Hematopoietic multipotent progenitor cell treated with erythropoietin and hydrocortisone succinate and interleukin-3 and kit ligand, for 4 days (in vitro differentiated cells): ENCODE data around the gene ZBTB40.

Source experiments
- DNase-seq: peaks from one replicate; pipeline ENCODE4 v3.0.0-alpha.2; 2015

The ZBTB40 gene

GRCh38 chr1:22562584-22563583, 111.2 kb downstream of the ZBTB40 start, which contains the start of gene EPHA8:
Gene EPHA8, plus strand, starts transcription at chr1:22563489. Its CDS starts 147 bp downstream, at chr1:22563636.
- no peak for DNase-seq

- no peak for DNase-seq
Observed at GRCh38 chr1:22563671-22564602, 112.3 kb downstream of the ZBTB40 start.

- DNase-seq = no peak
Observed at GRCh38 chr1:22566161-22566560, 114.5 kb downstream of the ZBTB40 start.

DNA sequence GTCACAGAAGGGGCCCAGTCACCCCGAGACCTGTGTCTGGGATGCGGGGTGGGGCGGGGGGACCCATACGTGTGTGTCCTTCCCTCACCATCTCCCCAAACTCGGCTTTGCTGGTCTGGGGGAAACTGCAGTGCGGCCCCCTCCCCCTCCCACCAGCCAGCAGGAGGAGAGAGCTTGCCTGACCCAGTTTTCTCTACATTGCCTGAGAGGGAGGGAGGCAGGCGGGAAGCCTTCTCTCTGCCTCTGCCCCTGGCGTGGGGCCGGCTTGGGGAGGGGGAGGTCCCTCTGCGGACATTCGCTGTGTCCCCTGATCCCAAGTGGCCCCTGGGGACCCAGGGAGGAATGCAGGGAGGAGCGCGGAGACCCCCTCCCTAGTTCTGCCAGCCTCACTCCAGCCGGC, 115.5 kb downstream of the ZBTB40 start:
- DNase-seq = no peak

DNA sequence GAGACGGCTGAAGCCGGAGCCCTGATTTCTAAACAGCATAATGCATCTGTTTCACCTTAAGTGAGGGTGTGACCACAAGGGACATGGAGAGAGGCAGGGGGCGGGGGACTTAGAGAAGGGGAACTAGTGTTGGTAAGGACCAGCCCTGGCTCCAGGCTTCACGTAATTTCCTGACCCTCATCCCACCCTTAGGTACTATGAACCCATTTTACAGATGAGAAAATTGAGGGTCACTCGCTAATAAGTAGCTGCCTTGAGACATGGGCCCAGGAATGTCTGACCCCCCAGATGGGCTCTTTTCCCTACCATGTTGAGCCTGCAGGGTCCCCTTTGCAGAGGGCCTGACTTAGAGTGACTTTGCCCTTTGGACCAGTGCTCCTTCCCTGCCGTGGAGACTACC, 116.3 kb downstream of the ZBTB40 start:
- no peak for DNase-seq

DNA sequence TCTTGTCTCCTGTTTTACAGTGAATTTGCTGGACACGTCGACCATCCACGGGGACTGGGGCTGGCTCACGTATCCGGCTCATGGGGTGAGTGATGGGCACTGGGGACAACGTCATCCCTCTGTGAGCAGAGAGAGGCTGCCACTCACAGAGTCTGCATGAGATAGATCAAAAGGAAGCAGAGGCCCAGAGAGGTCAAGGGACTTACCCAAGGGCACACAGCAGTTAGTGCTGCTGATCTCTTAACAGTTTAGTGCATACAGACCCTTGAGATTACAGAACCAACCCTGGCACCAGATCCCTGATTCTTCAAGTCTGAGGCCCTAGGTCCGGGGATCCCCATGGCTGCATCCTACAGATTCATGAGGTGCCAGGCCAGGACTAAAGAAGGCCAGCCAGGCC, 117.6 kb downstream of the ZBTB40 start:
- DNase-seq = no peak

GRCh38 chr1:22570140-22570909, 118.7 kb downstream of the ZBTB40 start:
- no peak for DNase-seq

DNA sequence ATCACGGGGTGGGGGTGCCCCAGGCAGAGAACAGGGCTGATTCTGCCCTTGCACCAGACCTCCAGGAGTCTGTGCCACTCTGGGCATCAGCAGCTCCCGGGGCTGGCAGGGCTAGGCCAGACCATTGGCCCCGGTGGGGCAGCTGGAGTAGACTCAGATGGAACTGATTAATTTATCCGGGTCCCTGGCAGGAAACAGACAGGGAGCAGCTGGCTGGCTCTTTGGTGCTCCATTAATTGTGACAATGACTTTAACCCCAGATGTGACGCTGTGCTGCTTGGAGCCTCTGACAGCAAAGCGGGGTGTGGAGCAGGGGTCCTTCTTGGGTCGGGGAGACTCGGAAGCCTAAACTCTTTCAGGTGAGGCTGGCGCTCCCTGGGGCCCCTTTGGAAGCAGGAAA, 121.2 kb downstream of the ZBTB40 start:
- DNase-seq = no peak

- no peak for DNase-seq
Observed at GRCh38 chr1:22573237-22573636, 121.6 kb downstream of the ZBTB40 start.

GRCh38 chr1:22575532-22576149, 124.0 kb downstream of the ZBTB40 start:
- DNase-seq = no peak

DNA sequence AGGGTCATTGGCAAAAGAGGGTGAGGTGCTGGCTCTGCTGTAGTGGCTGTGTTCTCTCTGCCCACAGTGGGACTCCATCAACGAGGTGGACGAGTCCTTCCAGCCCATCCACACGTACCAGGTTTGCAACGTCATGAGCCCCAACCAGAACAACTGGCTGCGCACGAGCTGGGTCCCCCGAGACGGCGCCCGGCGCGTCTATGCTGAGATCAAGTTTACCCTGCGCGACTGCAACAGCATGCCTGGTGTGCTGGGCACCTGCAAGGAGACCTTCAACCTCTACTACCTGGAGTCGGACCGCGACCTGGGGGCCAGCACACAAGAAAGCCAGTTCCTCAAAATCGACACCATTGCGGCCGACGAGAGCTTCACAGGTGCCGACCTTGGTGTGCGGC, 124.5 kb downstream of the ZBTB40 start:
- DNase-seq = no peak

DNA sequence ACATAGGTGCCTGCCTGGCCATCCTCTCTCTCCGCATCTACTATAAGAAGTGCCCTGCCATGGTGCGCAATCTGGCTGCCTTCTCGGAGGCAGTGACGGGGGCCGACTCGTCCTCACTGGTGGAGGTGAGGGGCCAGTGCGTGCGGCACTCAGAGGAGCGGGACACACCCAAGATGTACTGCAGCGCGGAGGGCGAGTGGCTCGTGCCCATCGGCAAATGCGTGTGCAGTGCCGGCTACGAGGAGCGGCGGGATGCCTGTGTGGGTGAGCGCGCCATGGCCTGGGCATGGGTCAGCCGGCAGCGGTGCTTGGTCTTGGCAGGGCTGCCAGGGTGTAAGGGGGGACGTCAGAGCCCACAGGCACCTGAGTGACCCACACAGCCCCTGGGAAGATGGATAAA, 125.0 kb downstream of the ZBTB40 start:
- DNase-seq = no peak

GRCh38 chr1:22578732-22579361, 127.2 kb downstream of the ZBTB40 start:
- DNase-seq = no peak

DNA sequence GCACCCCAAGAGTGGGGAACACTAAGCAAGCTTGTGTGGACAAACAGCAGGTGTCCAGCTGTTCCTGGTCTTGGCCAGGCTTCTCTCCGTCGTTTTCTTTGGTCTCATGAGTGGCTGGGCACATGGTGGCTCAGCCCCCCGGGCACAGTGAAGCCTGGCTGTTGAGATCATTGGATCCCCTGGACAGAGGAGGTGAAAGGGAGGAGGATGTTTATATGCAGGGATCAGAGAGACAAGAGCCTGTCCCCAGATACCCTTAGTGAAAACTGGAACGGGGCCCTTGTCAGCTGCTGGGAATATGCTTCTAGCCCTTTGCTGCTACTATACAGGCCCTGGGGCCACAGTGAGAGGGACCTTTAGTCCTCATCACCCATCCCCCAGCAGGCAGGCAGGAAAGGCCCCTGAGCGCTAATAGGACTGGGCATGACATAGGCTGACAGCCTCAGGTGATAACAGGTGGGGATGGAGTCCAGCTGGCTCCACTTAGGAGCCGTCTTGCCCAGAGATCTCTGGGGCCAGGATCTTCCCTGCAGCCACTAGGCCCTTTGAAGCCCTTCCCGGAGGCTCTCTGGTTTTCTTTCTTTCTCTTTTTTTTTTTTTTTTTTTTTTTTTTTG, 128.0 kb downstream of the ZBTB40 start:
- no peak for DNase-seq
